Body of pancreas (tissue), 4 donors: ENCODE data around the gene CISTR.

Experiments used
- CTCF ChIP-seq, 7 experiments: fragments of 450-650 bp in 4 of 7; fragments of 200-600 bp in 3 of 7; sonication (generic) in 3 of 7; IDR thresholded peaks; one replicate each; pipeline ENCODE4 v1.5.1; 2016 to 2019; ENCODE audit warnings: antibody characterized with exemption in 7 of 7
- POLR2A ChIP-seq, 3 donors: fragments of 450-650 bp; IDR thresholded peaks; one replicate each; pipeline ENCODE4 v1.6.1; 2016; ENCODE audit warnings: antibody characterized with exemption in 3 of 3, mild to moderate bottlenecking in 2 of 3

GRCh38 chr12:53699678-53700025, 52.1 kb downstream of the CISTR start:
- no peak for TF ChIP-seq CTCF (IDR thresholded peaks at IDR 0.05)
- no peak for TF ChIP-seq POLR2A (IDR thresholded peaks at IDR 0.05)
